Measurements from ENCODE around the gene HELQ. TPM values are rescaled to one million over a fixed set of nuclear protein-coding genes. Genes with fewer than 3 reads are reported as not detected.
A peak's percentile ranks its signal among the peaks of the same experiment; 100 is the strongest.

HELQ gene
- total and polyA plus RNA-seq, 9 of the 15 experiments (the other 6 are each of a cell fraction or from before 2014, with no cell fraction given): 3.5 to 15.2 (median 11.9) TPM

DNA sequence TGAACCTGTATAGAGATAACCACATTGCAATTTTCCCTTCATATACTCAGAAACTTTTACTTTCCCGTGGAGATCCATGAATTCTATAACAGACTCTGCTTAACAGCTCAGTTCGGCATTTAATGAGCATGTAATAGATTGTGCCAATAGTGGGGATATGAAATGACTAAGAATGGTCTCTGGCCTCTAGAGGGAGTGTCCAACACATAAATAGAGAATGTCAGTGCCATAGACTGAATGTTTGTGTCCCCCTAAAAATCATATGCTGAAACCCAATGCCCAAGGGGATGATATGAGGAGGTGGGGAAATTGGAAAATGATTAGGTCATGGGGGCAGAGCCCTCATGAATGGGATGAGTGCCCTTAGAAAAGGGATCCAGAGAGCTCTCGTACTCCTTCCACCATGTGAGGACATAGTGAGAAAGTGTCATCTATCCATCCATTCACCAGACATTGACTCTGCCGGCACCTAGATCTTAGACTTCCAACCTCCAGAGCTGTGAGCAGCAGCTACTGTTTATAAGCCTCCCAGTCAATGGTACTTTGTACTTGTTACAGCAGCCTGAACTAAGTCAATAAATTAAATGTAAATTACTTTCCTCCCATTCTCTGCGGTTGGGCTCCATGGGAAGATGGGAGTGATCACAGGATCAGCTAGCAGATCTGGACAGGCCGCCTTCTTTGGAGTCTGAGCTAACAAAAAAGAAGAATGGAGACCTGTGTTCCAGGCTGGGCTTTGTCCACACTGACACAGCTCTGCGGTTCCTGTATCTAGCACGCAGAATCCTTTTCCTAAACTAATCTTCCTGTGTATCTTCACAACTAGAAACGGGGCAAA is 92.9 kb downstream of the HELQ start:
- Histone ChIP-seq H2AFZ (ENCODE audit: low read depth, low read length) (peak overlapping the region; percentile 23; the same call in 1 of the 2 replicates), H3K4me3 (no peak overlapping the region), H3K4me2 (ENCODE audit: insufficient read depth, low read length) (no peak overlapping the region), H3K27ac (ENCODE audit: extremely low read depth, low read depth, low read length) (no peak overlapping the region), H3K36me3 (ENCODE audit: control insufficient read depth, insufficient read depth, low read length) (no peaks in the 10 kb centered on the region), H3K4me1 (replicated peaks in 1 of 2; ENCODE audit: control insufficient read depth in 2 of 2, insufficient read depth in 2 of 2, low read length in 2 of 2) (peaks cover 0 to 7% of the 10 kb centered on the region in 2 experiments; a peak in 2 of 5 replicates), H3K9ac (ENCODE audit: insufficient read depth in 1 of 2, low read depth in 2 of 2, low read length in 2 of 2) (no peak overlapping the region), H3K27me3 (ENCODE audit: control insufficient read depth in 2 of 2, insufficient read depth in 2 of 2, low read length in 2 of 2) (peaks cover 0 to 10% of the 10 kb centered on the region in 2 experiments; a peak in 4 of 5 replicates), H3K79me2 (ENCODE audit: control insufficient read depth, insufficient read depth, low read length) (no peaks in the 10 kb centered on the region), H3K9me3 (replicated peaks; ENCODE audit: control insufficient read depth, insufficient read depth, low read depth, low read length) (no peaks in the 10 kb centered on the region), H4K20me1 (replicated peaks; ENCODE audit: control insufficient read depth, insufficient read depth, low read length) (no peaks in the 10 kb centered on the region), H3K9me1 (ENCODE audit: control insufficient read depth, insufficient read depth, low read length) (no peaks in the 10 kb centered on the region)
- DNase-seq (ENCODE audit: extremely low read depth in 1 of 4, low spot score in 3 of 4): peak in 2 of 4 experiments; percentile 16 to 38
- FAIRE-seq: peak; percentile 62
- no TSS peak for BruUV-seq (replicated peaks)
- 34% methylated on average over 9 of the region's 9 CpGs for WGBS (ENCODE audit: insufficient coverage, low coverage, missing lambda C conversion rate)
- ATAC-seq: peak; percentile 86
- POLR2A ChIA-PET: interaction anchor here (1.1 kb wide), 1 partner anchor 17 kb away, joined by 3 read pairs; no protein-coding TSS in a partner anchor
- CTCF ChIA-PET (ENCODE audit: low intra/inter-chr PET ratio): interaction anchor here (0.6 to 1.4 kb wide), 2 partner anchors 277 to 879 kb away, joined by 3 to 4 read pairs; no protein-coding TSS in a partner anchor
- in situ Hi-C loops (cut with MboI) (no loop called here), intact Hi-C loops (cut with micrococcal nuclease) (loop anchor here (2.0 to 5.0 kb wide), 3 partner anchors 92 to 278 kb away; partner anchors contain the start of gene HELQ)
- TF ChIP-seq REST (IDR thresholded peaks at IDR 0.05; ENCODE audit: borderline replicate concordance) (0 out of 2 replicates have a peak, but pooled peaks have one; percentile 21), REST (CRISPR knock-in tag; IDR thresholded peaks at IDR 0.05; ENCODE audit: low read depth) (no peak), POLR3G (IDR thresholded peaks at IDR 0.05; ENCODE audit: extremely low read depth, insufficient read length, insufficient replicate concordance) (no peak), SMC3 (conservative IDR thresholded peaks at IDR 0.05; ENCODE audit: insufficient read depth, low read depth, low read length) (0 out of 2 replicates have a peak, but pooled peaks have one; percentile 6)
- TF ChIP-seq, protein P1, sequence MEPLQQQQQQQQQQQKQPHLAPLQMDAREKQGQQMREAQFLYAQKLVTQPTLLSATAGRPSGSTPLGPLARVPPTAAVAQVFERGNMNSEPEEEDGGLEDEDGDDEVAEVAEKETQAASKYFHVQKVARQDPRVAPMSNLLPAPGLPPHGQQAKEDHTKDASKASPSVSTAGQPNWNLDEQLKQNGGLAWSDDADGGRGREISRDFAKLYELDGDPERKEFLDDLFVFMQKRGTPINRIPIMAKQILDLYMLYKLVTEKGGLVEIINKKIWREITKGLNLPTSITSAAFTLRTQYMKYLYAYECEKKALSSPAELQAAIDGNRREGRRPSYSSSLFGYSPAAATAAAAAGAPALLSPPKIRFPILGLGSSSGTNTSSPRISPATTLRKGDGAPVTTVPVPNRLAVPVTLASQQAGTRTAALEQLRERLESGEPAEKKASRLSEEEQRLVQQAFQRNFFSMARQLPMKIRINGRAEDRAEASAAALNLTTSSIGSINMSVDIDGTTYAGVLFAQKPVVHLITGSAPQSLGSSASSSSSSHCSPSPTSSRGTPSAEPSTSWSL (CRISPR knock-in tag; IDR thresholded peaks at IDR 0.05; ENCODE audit: borderline replicate concordance): no peak
- TF ChIP-seq, protein P2, sequence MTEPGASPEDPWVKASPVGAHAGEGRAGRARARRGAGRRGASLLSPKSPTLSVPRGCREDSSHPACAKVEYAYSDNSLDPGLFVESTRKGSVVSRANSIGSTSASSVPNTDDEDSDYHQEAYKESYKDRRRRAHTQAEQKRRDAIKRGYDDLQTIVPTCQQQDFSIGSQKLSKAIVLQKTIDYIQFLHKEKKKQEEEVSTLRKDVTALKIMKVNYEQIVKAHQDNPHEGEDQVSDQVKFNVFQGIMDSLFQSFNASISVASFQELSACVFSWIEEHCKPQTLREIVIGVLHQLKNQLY (CRISPR knock-in tag; conservative IDR thresholded peaks at IDR 0.05): no peak
- TF ChIP-seq, protein P3, sequence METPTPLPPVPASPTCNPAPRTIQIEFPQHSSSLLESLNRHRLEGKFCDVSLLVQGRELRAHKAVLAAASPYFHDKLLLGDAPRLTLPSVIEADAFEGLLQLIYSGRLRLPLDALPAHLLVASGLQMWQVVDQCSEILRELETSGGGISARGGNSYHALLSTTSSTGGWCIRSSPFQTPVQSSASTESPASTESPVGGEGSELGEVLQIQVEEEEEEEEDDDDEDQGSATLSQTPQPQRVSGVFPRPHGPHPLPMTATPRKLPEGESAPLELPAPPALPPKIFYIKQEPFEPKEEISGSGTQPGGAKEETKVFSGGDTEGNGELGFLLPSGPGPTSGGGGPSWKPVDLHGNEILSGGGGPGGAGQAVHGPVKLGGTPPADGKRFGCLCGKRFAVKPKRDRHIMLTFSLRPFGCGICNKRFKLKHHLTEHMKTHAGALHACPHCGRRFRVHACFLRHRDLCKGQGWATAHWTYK (CRISPR knock-in tag; IDR thresholded peaks at IDR 0.05): no peak

Data from K562 (cell line).